Activated CD4-positive, alpha-beta T cell treated with anti-CD3 and anti-CD28 coated beads for 24 hours (primary cell): ENCODE data around the gene GLT8D2.

ENCODE experiments used
- DNase-seq, 2 donors: peaks; one replicate each; pipeline ENCODE4 v3.0.0-alpha.2; 2020; ENCODE audit warnings: low read depth in 2 of 2

The GLT8D2 gene

DNA sequence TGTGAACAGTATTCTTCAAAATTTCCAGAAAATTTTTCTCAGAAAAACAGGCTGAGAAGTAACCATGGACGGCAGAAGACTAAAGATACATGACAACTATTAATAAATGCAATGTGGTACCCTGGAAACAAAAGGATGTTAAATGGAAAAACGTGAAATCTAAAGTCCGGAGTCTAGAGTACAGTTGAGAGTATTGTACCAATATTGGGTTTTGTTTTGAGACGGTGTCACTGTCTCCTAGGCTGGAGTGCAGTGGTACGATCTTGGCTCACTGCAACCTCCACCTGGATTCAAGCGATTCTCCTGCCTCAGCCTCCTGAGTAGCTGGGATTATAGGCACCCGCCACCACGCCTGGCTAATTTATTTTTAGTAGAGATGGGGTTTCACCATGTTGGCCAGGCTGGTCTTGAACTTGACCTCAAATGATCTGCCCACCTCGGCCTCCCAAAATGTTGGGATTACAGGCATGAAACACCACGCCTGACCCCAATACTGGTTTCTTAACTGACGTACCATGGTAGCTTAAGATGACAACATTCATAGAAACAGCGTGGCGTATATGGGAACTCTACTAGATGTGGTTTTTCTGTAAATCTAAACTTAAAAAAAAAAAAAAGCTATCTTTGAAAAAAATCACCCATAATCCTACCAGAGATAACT, 101.1 kb downstream of the GLT8D2 start:
- no peak for DNase-seq

DNA sequence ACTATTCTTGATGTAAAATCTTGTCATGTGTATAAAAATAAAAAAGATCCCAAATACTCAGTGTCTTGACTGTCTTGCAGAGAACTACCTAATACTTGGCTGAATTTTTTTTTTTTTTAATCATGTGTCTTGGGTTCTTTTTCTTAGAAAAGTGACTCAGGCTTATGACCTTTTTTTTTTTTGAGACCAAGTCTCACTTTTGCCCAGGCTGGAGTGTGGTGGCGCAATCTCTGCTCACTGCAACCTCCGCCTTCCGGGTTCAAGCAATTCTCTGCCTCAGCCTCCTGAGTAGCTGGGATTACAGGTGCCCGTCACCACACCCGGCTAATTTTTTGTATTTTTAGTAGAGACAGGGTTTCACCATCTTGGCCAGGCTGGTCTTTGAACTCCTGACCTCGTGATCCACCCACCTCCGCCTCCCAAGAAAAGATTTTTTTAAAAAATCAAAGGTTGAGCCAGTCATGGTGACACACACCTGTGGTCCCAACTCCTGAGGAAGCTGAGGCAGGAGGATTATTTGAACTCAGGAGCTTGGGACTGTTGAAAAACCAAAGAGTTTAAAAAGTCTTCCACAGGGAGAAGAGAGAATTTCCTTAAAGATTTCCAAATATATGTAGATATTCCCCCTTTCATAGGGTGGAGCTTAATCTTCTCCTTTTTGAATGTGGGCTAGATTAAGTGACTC, 102.0 kb downstream of the GLT8D2 start:
- DNase-seq = no peak

DNA sequence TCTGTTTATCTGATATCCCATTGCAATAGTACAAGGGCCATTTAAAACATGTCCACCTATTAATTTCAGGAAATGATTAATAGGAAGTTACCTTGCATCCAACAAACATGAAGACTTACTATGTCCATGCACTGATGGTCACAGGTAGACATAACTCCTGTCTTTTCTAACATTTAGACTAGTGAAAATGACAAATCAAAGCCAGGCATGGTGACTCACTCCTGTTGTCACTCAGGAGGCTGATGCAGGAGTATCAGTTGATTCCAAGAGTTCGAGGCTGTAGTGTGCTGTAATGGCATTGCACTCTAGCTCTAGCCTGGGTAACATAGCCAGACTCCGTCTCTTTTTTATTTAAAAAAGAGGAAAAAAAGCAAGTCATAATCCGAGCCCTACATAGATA, 105.0 kb downstream of the GLT8D2 start:
- DNase-seq = no peak
